Adrenal gland (tissue), 5 donors: Measurements from ENCODE around the gene GMPS.

Experiments
- CTCF ChIP-seq, 6 experiments: fragments of 450-650 bp in 4 of 6; fragments of 200-600 bp in 2 of 6; sonication (generic) in 1 of 6; IDR thresholded peaks; 1 replicate in 5 of 6; 2 replicates in 1 of 6; pipeline versions ENCODE4 v1.5.1 to v1.8.0; 2016 to 2021; ENCODE audit warnings: antibody characterized with exemption in 6 of 6, mild to moderate bottlenecking in 2 of 6, moderate library complexity in 1 of 6
- POLR2A ChIP-seq, 2 donors: fragments of 450-650 bp; IDR thresholded peaks; one replicate each; pipeline ENCODE4 v1.6.1; 2017; ENCODE audit warnings: antibody characterized with exemption in 2 of 2, mild to moderate bottlenecking in 2 of 2, moderate library complexity in 1 of 2
- donor health status: DM: no; HTN: no; CAD: no.

DNA sequence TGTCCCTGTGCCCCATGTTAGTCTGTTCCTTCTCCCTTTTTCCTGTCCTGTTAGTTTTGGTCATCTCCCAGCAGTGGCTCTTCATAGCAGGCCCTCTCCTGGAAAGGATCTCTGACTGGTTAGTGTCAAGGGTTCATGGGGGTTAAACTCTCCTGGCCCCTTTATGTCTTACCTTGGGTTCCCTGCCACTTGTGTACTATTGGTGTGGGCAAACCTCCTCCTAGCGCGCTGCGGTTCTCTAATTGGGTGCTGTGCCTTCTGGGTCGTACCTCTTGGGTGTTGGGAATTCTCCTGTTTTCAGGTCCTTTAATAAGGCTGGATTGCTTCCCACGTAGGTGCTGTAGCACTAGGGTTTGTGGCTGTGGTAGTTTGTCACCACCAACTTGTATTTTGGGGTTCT is 18.8 kb downstream of the GMPS start:
- TF ChIP-seq CTCF (IDR thresholded peaks at IDR 0.05) (no peak), POLR2A (IDR thresholded peaks at IDR 0.05) (no peak)
